Endothelial cell of umbilical vein (primary cell): ENCODE results near the gene EXOC3L1. TPM values are rescaled to one million over a fixed set of nuclear protein-coding genes. Genes with fewer than 3 reads are reported as not detected.
A peak's percentile ranks its signal among the peaks of the same experiment; 100 is the strongest.

ENCODE experiments used
- BruUV-seq: library from RNA; stranded (reverse); fragments of 400-500 nt; replicated peaks from 2 replicates; lab custom pipeline; 2021; lab: Mats Ljungman, UMichigan
- CTCF ChIA-PET: fragments of 300-600, 350-600 bp; sonication (Branson Sonifier 250); formaldehyde crosslinking; loops from one replicate; lab custom pipeline; 2021; ENCODE audit warnings: antibody characterized with exemption, inconsistent platforms; lab: Charles Lee
- POLR2A ChIA-PET: fragments of 300-600, 350-600 bp; sonication (Branson Sonifier 250); formaldehyde crosslinking; loops from one replicate; lab custom pipeline; 2021; ENCODE audit warnings: antibody characterized with exemption, inconsistent platforms; lab: Charles Lee
- DNase-seq: peaks from one replicate; pipeline ENCODE4 v3.0.0-alpha.2; 2011; ENCODE audit warnings: low read depth, low spot score
- FAIRE-seq: peaks from 2 replicates; lab custom pipeline; 2011; peaks lifted over from hg19 to GRCh38; lab: Jason Lieb, UNC
- H2AFZ ChIP-seq: 2 replicates; pipeline ENCODE4 v1.6.0; 2012; ENCODE audit warnings: low read depth, low read length, control low read depth, inconsistent platforms
- H3K27ac ChIP-seq: 2 replicates; pipeline ENCODE4 v1.5.1; 2011; ENCODE audit warnings: low read depth, mild to moderate bottlenecking, control low read depth, low read length, moderate library complexity; ENCODE audit not compliant: insufficient read depth
- H3K27me3 ChIP-seq, 2 experiments: 2 replicates each; pipeline versions ENCODE4 v1.6.0 to v1.6.1; 2011; ENCODE audit warnings: low read length in 2 of 2, mixed read lengths in 1 of 2; ENCODE audit not compliant: control insufficient read depth in 2 of 2, insufficient read depth in 2 of 2
- H3K36me3 ChIP-seq, 2 experiments: 2 replicates in 1 of 2; 3 replicates in 1 of 2; pipeline ENCODE4 v1.5.1; 2011; ENCODE audit warnings: low read length in 2 of 2, mild to moderate bottlenecking in 1 of 2, moderate library complexity in 1 of 2; ENCODE audit not compliant: control insufficient read depth in 2 of 2, insufficient read depth in 2 of 2; ENCODE audit errors: extremely low read depth in 1 of 2
- H3K4me1 ChIP-seq: 3 replicates; pipeline ENCODE4 v1.5.1; 2011; ENCODE audit warnings: mild to moderate bottlenecking, low read length; ENCODE audit not compliant: control insufficient read depth, insufficient read depth; ENCODE audit errors: extremely low read depth
- H3K4me2 ChIP-seq: 2 replicates; pipeline ENCODE4 v1.6.1; 2011; ENCODE audit warnings: low read length, control low read depth, mixed read lengths; ENCODE audit not compliant: insufficient read depth
- H3K4me3 ChIP-seq, 3 experiments: fragments of 200-600 bp in 1 of 3; sonication (generic), shearing (Covaris generic) in 1 of 3; replicated peaks in 1 of 3; 2 replicates each; pipeline ENCODE4 v1.5.1; 2011 to 2016; ENCODE audit warnings: control low read depth in 3 of 3, low read length in 3 of 3, mild to moderate bottlenecking in 2 of 3, inconsistent platforms in 1 of 3, low read depth in 1 of 3, moderate library complexity in 1 of 3; ENCODE audit not compliant: insufficient read depth in 1 of 3
- H3K79me2 ChIP-seq: 2 replicates; pipeline ENCODE4 v1.6.0; 2012; ENCODE audit warnings: low read length, inconsistent platforms; ENCODE audit not compliant: control insufficient read depth, insufficient read depth
- H3K9ac ChIP-seq: replicated peaks from 2 replicates; pipeline ENCODE3; 2011; ENCODE audit warnings: low read length, control low read depth; ENCODE audit not compliant: insufficient read depth; ENCODE audit errors: extremely low read depth
- H3K9me1 ChIP-seq: replicated peaks from 3 replicates; pipeline ENCODE4 v1.6.0; 2011; ENCODE audit warnings: mild to moderate bottlenecking, low read length; ENCODE audit not compliant: control insufficient read depth, insufficient read depth; ENCODE audit errors: extremely low read depth
- H3K9me3 ChIP-seq: replicated peaks from 2 replicates; pipeline ENCODE4 v1.5.1; 2012; ENCODE audit warnings: low read length, inconsistent platforms; ENCODE audit not compliant: control insufficient read depth, insufficient read depth
- H4K20me1 ChIP-seq: replicated peaks from 2 replicates; pipeline ENCODE3; 2011; ENCODE audit warnings: mild to moderate bottlenecking, low read length; ENCODE audit not compliant: control insufficient read depth, insufficient read depth; ENCODE audit errors: extremely low read depth
- EZH2 ChIP-seq: IDR thresholded peaks from 2 replicates; pipeline ENCODE4 v1.6.1; 2012; ENCODE audit warnings: borderline replicate concordance, low read depth, mild to moderate bottlenecking, moderate library complexity, low read length, inconsistent platforms; ENCODE audit not compliant: severe bottlenecking
- FOS ChIP-seq: IDR thresholded peaks from 2 replicates; pipeline ENCODE4 v1.6.1; 2011; ENCODE audit warnings: mild to moderate bottlenecking, low read length, moderate library complexity, borderline replicate concordance; ENCODE audit not compliant: insufficient read depth
- GATA2 ChIP-seq: IDR thresholded peaks from 2 replicates; pipeline ENCODE4 v1.7.0; 2011; ENCODE audit warnings: low read depth, mild to moderate bottlenecking, moderate library complexity, mixed read lengths, low read length; ENCODE audit not compliant: insufficient read length, insufficient read depth
- JUN ChIP-seq: IDR thresholded peaks from 2 replicates; pipeline ENCODE4 v1.6.1; 2011; ENCODE audit warnings: borderline replicate concordance, low read depth; ENCODE audit not compliant: insufficient read length, insufficient read depth
- MYC ChIP-seq: IDR thresholded peaks from one replicate; pipeline ENCODE4 v1.6.1; 2011; ENCODE audit warnings: mild to moderate bottlenecking, low read depth, low read length
- POLR2A ChIP-seq: IDR thresholded peaks from 2 replicates; pipeline ENCODE4 v1.6.1; 2012; ENCODE audit warnings: low read depth, mild to moderate bottlenecking, control low read depth, low read length
- POLR2AphosphoS5 ChIP-seq: IDR thresholded peaks from 2 replicates; pipeline ENCODE4 v1.6.1; 2012; ENCODE audit warnings: low read depth, mild to moderate bottlenecking, control low read depth, low read length, moderate library complexity; ENCODE audit not compliant: insufficient read depth
- dilution Hi-C: fragments of 300-500 bp; cut with MboI; formaldehyde crosslinking; loops from one replicate; pipeline ENCODE4 v1.15.0; 2019; ENCODE audit warnings: low sequenced_read_pairs; ENCODE audit not compliant: extremely low pct_ligation_motif_present
- intact Hi-C: fragments of 100-400 bp; cut with micrococcal nuclease; formaldehyde crosslinking; loops from one replicate; pipeline ENCODE4 v1.10.0; 2022
- polyA plus RNA-seq, 4 experiments: library from polyadenylated mRNA; depleted of rRNA in 3 of 4; stranded (reverse) in 3 of 4; unstranded in 1 of 4; fragments of >200 nt; gene quantifications; 2 replicates each; pipeline versions ENCODE4 v1.2.1 to v1.2.3, GENCODE V29; 2011 to 2012; ENCODE audit warnings: missing spikeins in 1 of 4
- total RNA-seq: library from RNA; stranded (reverse); gene quantifications from 2 replicates; pipeline ENCODE4 v1.2.3, GENCODE V29; 2021
- TF ChIP-seq, protein P1 (sequence below): IDR thresholded peaks from 2 replicates; pipeline ENCODE4 v1.6.1; 2011; ENCODE audit not compliant: insufficient read depth, insufficient read length
- TF ChIP-seq, protein P2 (sequence below), 2 donors: IDR thresholded peaks; 1 replicate in 1 of 2; 2 replicates in 1 of 2; pipeline ENCODE4 v1.5.1; 2011; ENCODE audit warnings: low read length in 2 of 2, mild to moderate bottlenecking in 2 of 2, moderate library complexity in 2 of 2, control low read depth in 1 of 2, inconsistent platforms in 1 of 2, low read depth in 1 of 2; ENCODE audit not compliant: insufficient read depth in 1 of 2; ENCODE audit errors: extremely low read depth in 1 of 2

The EXOC3L1 gene
- total and polyA plus RNA-seq, 2 donors (not counting 3 experiments of a cell fraction or from before 2014, with no cell fraction given): 10.8 to 11.6 TPM

DNA sequence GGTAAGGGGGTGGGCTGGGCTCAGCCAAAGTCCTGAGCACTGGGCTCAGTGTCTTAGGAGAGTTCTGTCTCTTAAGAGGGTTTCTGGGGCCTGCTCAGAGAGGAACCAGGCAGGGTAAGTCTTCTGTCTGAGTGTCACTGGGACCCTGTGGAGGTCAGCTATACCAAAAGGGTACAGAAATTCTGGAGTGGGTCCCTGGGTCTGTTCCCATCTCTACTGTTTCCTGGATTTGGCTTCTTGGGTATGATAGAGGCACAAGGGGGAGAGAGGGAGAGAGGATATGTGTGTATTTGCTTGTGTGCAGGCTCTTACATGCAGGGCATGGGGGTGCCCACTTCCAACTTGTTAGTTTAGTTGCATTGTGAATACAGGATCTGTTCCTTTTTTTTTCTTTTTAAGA, 3.6 kb upstream of the EXOC3L1 start:
- CTCF ChIA-PET: interaction anchor here (1.1 to 1.5 kb wide), 4 partner anchors 9 to 206 kb away, joined by 3 to 6 read pairs (median 4); no protein-coding TSS in a partner anchor
- no peaks in the 10 kb centered on the region for H4K20me1 ChIP-seq
- peak overlapping the region; percentile 88 for H3K27ac ChIP-seq
- dilution Hi-C loops (no loop called here), intact Hi-C loops (loop anchor here (5.0 to 10.0 kb wide), 2 partner anchors 34 to 201 kb away; partner anchors contain the start of genes TMEM208 and TPPP3)
- H3K4me1 ChIP-seq: peaks cover 38% of the 10 kb centered on the region
- peak overlapping the region; percentile 91 for H3K9ac ChIP-seq
- no peak overlapping the region for H2AFZ ChIP-seq
- peak; percentile 47 for FAIRE-seq
- no peaks in the 10 kb centered on the region for H3K9me1 ChIP-seq
- TF ChIP-seq FOS (no peak), EZH2 (no peak), POLR2AphosphoS5 (no peak), JUN (no peak), GATA2 (no peak), MYC (no peak), POLR2A (no peak)
- TF ChIP-seq, protein P1, sequence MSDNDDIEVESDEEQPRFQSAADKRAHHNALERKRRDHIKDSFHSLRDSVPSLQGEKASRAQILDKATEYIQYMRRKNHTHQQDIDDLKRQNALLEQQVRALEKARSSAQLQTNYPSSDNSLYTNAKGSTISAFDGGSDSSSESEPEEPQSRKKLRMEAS: no peak
- TF ChIP-seq, protein P2, sequence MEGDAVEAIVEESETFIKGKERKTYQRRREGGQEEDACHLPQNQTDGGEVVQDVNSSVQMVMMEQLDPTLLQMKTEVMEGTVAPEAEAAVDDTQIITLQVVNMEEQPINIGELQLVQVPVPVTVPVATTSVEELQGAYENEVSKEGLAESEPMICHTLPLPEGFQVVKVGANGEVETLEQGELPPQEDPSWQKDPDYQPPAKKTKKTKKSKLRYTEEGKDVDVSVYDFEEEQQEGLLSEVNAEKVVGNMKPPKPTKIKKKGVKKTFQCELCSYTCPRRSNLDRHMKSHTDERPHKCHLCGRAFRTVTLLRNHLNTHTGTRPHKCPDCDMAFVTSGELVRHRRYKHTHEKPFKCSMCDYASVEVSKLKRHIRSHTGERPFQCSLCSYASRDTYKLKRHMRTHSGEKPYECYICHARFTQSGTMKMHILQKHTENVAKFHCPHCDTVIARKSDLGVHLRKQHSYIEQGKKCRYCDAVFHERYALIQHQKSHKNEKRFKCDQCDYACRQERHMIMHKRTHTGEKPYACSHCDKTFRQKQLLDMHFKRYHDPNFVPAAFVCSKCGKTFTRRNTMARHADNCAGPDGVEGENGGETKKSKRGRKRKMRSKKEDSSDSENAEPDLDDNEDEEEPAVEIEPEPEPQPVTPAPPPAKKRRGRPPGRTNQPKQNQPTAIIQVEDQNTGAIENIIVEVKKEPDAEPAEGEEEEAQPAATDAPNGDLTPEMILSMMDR (IDR thresholded peaks at IDR 0.05; ENCODE audit: extremely low read depth in 1 of 2, insufficient read depth in 1 of 2, low read depth in 1 of 2, low read length in 2 of 2): no peak
- no peak for DNase-seq
- peak overlapping the region in 1 of 3 experiments; percentile 83 for H3K4me3 ChIP-seq
- BruUV-seq: no TSS peak
- POLR2A ChIA-PET: no interaction called here
- H3K4me2 ChIP-seq: peak overlapping the region; percentile 69
- no peaks in the 10 kb centered on the region for H3K9me3 ChIP-seq
- H3K27me3 ChIP-seq: no peaks in the 10 kb centered on the region
- peaks cover 46% of the 10 kb centered on the region for H3K79me2 ChIP-seq
- H3K36me3 ChIP-seq: peaks cover 19 to 38% of the 10 kb centered on the region in 2 experiments
